ENCODE results near the gene CCDC146.
"Not testable (repeated sequence)": the region's sequence is repeated elsewhere in the genome, so short reads cannot be mapped to it uniquely, and the experiment has no call there.

Gene CCDC146

DNA sequence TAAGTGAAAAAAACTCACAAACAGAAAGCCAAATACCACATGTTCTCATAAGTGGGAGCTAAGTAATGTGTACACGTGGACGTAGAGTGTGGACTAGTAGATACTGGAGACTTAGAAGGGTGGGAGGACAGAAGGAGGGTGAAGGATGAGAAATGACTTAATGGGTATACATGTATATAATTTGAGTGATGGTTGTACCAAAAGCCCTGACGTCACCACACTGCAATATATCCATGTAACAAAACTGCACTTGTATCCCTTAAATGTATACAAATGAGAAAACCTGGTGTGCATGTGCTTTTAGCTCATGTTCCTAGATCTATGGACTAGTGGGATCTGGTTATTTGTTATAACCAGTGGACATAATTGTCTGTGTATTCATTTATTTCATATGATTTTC is 125.7 kb downstream of the CCDC146 start:
- DNase-seq = no peak

GRCh38 chr7:77252506-77252905 is 130.1 kb downstream of the CCDC146 start:
- no peak for DNase-seq

DNA sequence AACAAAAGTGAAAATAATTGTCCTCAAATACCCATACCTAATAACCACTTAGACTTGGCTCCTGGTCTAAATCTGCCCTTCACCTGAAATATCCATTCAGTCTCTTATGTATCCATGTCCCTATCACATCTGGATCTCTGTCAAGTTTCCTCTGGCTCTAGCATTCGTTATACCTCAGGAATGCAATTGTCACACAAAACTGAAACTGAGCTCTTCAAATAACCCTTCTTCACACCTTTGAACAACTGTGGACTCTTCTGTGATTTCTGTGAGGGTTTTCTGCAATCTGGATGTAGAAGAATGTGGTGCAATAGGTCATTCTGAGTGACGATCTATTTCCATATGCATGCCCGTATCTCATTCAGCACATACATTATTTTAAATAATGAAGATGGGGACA is 130.7 kb downstream of the CCDC146 start:
- no peak for DNase-seq

- DNase-seq = no peak
Observed at GRCh38 chr7:77254429-77254828, 132.0 kb downstream of the CCDC146 start.

GRCh38 chr7:77254915-77255314 is 132.5 kb downstream of the CCDC146 start:
- no peak for DNase-seq

GRCh38 chr7:77258014-77258413 is 135.6 kb downstream of the CCDC146 start:
- no peak for DNase-seq

DNA sequence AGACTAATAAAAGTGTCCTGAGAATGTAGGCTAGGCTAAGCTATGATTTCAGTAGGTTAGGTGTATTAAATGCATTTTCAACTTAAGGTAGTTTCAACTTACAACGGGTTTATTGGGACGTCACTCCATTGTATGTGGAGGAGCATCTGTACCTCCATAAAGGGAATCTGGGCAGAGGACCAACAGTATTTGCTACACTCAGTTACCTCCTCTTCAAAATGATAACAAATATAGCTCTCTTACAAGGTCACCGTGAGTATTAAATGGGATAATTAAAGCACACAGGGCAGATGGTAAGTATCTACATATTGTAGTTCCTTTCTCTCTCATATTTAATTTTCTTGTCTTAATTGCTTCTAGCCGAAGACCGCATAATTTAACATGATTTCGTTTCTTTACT is 136.2 kb downstream of the CCDC146 start:
- no peak for DNase-seq

GRCh38 chr7:77262316-77262715 is 139.9 kb downstream of the CCDC146 start:
- DNase-seq = no peak

DNA sequence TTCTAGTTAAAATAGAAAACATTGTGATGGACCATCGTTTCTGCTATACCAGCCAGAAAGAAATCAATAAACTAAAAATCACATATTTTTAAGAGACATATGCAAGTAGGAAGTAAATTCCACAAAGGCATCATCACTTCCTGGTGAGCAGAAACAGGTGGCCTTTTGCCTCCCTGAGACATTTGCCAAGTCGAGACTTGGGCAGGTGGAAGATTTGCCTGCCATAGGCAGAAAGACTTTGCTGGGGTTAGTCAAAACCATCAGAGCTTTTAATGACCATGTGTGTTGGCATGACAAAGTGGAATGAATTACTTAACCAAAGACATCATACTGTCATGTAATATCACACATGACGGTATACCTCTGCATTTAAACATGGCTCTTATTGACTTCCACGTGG is 143.3 kb downstream of the CCDC146 start:
- DNase-seq = no peak

GRCh38 chr7:77266291-77266794 is 143.9 kb downstream of the CCDC146 start:
- DNase-seq = no peak

DNA sequence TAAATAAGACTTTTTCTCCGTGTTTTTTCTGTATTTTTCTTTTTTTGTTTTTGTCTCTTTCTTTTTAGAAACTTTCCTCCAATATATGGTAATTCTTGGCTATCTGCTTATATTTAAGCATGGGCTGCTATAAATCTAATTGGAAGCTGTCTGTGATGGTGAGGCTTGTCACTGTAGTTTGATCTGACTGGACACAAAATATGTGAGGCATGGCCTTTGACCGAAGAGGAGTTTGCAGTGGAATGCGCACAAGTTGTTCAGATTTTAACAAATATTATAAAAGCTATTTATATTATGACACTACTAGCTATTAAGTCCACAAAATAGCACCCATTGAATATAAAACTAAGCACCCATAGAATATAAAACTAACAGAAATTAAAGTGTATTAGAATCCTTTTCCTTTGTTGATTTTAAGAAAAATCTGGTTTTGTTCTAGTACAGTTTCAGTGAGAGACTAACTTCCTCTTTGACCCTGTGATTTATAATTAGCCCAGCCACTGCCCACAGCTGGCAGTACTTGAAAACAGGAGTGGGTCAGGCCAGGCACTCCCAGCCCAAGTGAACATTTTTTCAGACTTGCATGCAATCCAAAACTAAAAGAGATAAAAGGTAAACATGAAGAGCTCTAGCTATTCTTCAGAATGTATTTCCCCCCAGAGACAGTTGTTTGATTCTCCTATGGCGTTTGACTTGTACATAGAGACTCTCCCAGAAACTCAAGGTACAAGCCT is 147.1 kb downstream of the CCDC146 start:
- DNase-seq = no peak

DNA sequence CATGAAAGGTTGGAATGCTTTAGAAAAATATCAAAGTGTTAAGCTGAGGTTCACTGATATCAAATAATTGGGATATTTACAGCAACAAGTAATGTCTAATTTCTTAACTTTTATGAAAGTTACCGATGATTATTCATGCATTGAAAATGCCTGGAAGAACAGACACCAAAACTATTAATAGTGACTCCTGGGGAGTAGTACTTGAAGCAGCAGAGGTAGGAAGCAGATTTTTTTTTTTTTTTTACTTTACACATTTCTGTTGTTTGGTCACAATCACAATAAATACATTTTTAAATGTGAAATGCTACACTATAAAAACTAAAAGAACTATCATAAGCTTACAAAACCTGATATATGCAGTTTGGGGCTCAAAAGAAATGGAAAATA is 147.7 kb downstream of the CCDC146 start:
- DNase-seq = no peak

DNA sequence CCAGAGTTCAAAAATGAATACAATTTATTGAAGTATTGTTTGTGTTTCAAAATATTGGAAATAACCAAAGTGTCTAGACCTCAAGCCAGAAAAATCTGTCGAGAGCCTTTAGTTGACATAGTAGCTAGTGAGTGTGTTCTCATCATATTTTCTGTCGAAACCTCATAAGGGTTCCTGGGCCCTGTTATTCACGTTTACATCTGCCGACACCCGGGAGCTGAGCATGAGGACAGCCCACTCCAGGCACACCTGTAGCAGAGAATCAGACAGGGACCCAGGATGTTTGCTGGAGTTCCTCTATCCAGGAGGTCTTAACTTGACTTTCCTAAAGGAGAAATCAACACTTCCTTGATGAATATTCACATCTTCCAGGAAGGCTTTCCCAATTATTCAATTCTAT is 149.4 kb downstream of the CCDC146 start:
- no peak for DNase-seq

GRCh38 chr7:77275663-77276062 is 153.2 kb downstream of the CCDC146 start:
- not testable (repeated sequence) for DNase-seq

GRCh38 chr7:77276120-77276519 is 153.7 kb downstream of the CCDC146 start:
- no peak for DNase-seq

DNA sequence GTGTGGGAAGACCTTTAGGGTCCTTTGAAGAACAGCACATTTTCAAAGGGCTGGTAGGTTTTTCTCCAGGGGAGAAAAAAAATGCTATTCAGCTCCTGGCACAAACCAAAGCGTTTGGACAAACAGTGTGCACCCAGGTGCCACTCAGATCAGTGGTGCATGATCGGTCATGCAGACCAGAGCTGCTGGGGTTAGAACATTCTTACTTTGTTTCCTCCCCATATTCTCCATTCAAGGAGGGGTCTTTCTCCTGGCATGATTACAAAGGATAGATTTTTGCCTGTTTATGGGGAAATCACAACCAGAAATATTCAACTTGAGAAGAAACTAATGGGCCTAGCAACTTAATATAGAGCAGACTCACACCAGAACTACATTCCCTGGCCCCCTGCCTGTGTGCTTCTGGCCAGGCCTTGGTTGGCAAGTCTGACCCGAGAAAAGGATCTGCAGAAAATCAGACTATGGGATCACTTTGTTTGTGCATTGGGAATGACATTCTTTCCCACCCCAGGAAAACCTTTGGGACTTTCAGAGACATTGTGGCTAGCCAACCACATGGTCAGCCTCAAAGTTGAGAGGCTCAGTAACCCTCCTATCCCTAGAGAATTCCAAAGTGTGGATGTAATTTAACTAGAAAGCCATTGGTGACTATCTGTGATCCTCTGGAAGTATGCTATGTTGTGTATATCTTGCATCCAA is 159.5 kb downstream of the CCDC146 start:
- DNase-seq = no peak

DNA sequence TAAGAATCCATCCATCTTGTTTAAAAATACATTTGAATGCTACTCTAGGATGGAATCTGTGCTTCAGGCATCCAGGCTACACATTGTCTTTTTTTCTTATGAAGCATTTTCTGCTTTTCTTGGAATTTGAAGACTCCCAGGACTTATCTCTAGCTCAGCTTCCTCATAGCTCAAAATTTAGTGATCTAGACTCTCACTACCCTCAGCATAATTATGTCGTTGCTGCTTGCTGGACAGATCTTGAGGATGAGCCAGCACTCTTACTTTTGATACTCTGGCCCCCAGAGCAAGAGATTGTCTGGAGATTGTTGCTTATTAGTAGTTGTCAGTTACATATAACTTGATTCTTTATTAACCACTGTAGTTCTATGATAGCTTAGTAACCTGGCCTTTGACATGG is 160.5 kb downstream of the CCDC146 start:
- no peak for DNase-seq

- DNase-seq = no peak
Observed at GRCh38 chr7:77284005-77284404, 161.6 kb downstream of the CCDC146 start.

DNA sequence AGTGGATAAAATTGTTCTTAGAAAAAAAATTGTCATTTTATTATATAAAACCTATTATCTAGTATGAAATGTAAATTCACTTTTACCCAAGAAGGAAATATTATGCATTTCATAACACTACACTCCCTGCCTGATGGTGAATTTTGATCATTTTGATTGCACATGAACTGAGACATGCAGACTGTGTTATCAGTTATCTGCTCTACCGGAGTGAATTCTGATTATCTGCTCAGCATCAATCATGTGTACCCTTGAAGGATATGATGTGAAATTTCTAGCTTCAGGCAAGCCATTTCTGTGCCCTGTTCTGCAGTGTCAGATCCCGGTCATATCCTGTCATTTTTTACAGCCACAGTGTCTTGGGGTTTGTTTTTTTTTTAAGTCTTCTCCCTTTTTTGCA is 162.2 kb downstream of the CCDC146 start:
- no peak for DNase-seq

DNA sequence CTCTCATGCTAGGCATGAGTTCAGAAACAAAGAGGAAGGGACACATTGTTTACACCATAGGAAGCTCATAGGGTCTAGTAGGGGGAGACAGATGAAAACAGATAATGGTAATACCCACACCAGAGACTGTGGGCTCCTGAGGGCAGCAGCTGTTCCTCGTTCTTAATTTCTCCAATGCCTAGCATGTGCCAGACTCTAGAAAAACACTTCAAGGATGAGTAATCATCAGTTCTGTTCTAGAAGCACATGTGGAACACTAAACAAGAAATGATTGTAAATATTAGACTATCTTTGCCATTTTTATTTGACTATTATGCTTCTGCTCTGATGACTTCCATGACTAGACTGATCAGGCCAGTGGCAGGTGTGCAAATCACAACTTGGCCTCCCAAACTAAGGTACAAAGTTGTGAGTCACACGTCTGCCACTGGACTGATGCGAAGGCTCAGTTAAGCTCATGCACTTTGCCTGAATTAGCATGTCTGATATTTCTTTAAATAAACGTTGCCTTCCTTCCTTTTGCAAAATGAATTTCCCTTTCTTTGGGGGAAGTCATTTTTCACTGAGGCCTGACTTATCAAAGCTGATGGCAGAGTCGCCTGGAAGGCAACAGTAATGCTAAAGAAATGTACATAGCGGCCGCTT is 166.4 kb downstream of the CCDC146 start:
- DNase-seq = no peak

DNA sequence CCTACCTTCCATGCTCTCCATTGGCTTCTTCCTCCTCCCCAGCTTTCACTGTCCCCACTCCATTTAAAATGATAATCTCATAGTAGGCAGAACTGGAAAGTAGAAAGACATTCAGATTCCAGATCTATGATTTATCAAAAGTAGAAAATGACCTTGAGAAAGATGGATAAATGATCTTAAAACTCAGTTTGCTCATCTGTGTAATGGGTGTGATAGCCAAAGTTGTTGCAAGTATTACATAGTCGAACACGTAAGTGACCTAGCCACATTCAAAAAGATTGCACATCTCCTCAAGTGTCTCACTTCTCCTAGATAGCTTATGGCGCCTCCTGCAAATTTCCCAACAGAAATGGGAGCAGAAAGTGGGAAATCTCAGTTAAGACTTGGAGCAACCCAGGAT is 167.0 kb downstream of the CCDC146 start:
- no peak for DNase-seq

- no peak for DNase-seq
Observed at GRCh38 chr7:77290425-77290824, 168.0 kb downstream of the CCDC146 start.

- no peak for DNase-seq
Observed at GRCh38 chr7:77293046-77293445, 170.6 kb downstream of the CCDC146 start.

- no peak for DNase-seq
Observed at GRCh38 chr7:77295549-77295948, 173.1 kb downstream of the CCDC146 start.
